ENCODE measurements around the gene FUS. TPM values are rescaled to one million over a fixed set of nuclear protein-coding genes. Genes with fewer than 3 reads are reported as not detected.
"Not testable (repeated sequence)": the region's sequence is repeated elsewhere in the genome, so short reads cannot be mapped to it uniquely, and the experiment has no call there.

The FUS gene
- total RNA-seq, 1 donor from 2014 or later: 224 TPM

GRCh38 chr16:31143011-31143693, 36.8 kb upstream of the FUS start:
- no peak for DNase-seq (ENCODE audit: low spot score)

DNA sequence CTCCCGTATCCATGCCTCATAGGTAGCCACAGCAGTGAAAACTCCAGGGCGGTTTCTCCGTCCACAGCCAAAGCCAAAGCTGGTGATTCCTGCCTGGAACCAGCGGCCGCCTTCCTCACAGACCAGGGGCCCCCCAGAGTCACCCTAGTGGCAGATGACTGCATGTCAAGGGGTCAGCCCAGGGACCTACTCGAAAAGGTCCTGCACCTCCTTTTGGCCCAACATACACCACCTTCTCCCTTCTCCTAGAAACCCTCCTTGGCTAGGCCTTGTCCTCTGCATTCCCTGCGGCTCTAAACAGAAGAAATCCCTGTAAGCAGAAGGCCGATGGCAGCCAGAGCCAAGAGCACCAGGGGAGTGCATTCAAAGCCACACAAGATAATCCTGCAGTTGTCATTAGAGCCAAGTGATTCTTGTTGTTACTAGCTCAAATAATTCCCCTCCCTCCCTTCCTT, 36.2 kb upstream of the FUS start:
- DNase-seq (ENCODE audit: low spot score): no peak

DNA sequence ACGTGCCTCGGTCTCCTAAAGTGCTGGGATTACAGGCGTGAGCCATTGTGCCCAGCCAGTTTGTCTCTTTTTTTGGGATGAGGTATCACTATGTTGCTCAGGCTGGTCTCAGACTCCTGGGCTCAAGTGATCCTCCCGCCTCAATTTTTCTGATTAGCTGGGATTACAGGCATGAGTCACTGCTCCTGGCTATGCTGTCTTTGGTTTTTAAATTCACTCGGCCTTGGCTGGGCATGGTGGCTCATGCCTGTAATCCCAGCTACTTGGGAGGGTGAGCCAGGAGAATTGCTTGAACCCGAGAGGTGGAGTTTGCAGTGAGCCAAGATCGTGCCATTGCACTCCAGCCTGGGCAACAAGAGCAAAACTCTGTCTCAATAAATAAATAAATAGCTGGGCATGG, 35.5 kb upstream of the FUS start:
- DNase-seq (ENCODE audit: low spot score): not testable (repeated sequence)

DNA sequence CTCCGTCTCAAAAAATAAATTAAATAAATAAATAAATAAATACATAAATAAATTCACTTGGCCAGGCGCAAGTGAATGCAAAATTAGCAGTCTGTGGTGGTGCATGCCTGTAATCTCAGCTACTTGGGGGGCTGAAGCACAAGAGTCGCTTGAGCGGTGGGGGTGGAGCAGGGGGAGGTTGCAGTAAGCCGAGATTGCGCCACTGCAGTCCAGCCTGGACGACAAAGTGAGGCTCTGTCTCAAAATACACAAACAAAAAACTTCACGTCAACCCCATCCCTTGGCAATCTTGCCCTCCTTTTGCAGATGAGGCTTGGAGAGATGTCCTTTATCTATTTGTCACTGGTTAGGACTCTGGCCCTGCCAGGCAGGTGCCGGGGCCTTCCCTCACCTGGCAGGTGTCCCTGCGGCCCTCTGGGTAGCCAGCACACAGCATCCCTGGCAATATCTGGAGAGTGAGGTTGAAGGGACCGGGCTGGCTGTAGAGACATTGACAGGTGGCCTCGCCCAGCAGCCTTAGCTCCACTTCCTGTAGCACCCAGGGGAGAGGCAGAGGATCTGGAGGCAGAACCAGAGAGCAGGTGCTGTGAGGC, 34.4 kb upstream of the FUS start:
- no peak for DNase-seq (ENCODE audit: low spot score)

DNA sequence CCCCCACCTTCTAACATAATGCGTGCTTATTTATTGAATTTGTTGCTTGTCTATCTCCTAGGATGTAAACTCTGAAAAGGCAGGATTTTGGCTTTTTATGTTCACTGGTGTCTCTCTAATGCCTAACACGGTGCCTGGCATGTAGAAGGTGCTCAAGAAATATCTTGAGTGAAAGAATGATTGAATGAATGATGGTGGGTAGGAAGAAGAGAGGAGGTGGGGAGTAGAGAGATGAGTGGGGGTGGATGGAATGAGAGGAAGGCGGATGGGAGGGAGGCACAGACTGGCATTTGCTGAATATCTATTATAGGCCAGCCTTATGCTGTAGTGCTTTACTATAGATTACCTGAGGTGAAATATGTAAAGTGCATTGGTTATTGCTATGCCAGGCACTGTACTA, 32.4 kb upstream of the FUS start:
- no peak for DNase-seq (ENCODE audit: low spot score)

- no peak for DNase-seq (ENCODE audit: low spot score)
Observed at GRCh38 chr16:31148281-31148728, 31.6 kb upstream of the FUS start.

DNA sequence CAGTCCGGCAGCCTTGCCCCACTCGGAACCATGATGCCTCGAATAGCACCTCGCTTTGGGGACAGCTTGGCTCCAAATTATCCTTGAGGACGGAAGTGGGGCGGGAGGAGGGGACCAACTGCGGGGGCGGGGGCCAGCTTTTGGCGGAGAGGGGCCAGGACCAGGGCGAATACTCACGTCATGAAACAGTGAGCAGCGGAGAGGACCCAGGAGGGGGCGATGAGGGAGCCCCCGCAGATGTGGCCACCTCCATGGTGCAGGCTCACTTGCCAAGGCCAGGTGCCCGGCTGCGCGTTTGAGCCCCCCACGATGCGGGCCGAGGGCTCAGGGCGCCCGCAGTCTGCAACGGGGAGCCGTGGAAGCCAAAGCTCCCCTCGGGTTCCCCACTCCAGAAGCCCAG, 31.0 kb upstream of the FUS start:
- DNase-seq (ENCODE audit: low spot score): no peak

DNA sequence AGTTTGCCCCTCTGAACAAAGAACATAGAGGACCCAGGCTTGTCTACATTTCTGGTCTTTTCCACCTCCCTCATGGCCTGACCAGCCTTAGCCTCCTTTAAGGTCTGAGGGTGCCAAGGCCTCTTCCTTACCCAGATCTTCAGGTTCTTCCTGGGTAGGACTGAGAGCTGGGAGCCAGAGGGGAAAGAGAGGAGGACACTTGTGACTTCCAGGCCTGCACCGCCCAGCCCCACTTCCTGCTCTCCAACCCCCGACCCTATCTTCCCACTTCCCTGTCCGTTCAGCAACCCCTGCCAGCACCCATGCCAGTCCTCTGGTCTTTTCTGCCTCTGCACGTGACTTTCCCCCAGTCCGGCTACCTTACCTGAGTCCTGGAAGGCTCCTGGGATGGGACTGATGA, 30.6 kb upstream of the FUS start:
- DNase-seq (ENCODE audit: low spot score): no peak

- DNase-seq (ENCODE audit: low spot score): no peak
Observed at GRCh38 chr16:31149894-31150890, 29.7 kb upstream of the FUS start, which contains the start of gene PRSS36. PRSS36 (minus strand) TSS chr16:31150066; CDS start chr16:31150035, 31 bp downstream.

GRCh38 chr16:31150976-31151375, 29.0 kb upstream of the FUS start:
- not testable (repeated sequence) for DNase-seq (ENCODE audit: low spot score)

DNA sequence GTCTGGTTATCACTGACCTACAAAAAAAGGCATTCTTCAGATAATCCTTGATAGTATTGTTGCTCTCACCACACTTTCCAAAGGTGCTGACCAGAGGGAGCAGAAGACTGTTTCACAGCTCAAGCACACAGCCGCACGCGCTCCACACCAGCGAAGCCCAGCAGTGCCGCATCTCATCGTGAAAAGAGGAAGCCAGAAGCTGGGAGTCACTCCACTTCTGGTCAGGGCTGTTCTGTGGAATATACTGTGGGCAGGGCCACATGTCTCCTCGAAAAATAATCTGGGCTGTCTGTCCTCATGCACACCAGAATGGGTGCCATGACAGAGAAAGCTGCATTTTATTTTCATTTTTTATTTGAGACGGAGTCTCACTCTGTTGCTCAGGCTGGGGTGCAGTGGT, 22.8 kb upstream of the FUS start:
- DNase-seq (ENCODE audit: low spot score): no peak

DNA sequence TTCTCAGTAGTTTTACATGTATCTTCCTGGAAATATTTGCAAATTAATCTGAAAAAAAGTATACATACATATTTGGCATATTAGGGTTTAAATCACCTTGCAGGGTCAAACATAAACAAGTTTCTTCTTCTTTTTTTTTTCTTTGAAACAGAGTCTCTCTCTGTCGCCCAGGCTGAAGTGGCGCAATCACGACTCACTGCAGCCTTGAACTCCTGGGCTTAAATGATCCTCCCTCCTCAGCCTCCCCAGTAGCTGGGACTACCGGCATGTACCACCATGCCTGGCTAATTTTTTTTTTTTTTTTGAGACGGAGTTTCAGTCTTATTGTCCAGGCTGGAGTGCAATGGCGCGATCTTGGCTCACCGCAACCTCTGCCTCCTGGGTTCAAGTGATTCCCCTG, 12.6 kb upstream of the FUS start:
- no peak for DNase-seq (ENCODE audit: low spot score)

GRCh38 chr16:31168848-31169247, 11.1 kb upstream of the FUS start:
- DNase-seq (ENCODE audit: low spot score): no peak

GRCh38 chr16:31170048-31170447, 9.9 kb upstream of the FUS start:
- not testable (repeated sequence) for DNase-seq (ENCODE audit: low spot score)

- DNase-seq (ENCODE audit: low spot score): no peak
Observed at GRCh38 chr16:31177136-31177535, 2.8 kb upstream of the FUS start.

DNA sequence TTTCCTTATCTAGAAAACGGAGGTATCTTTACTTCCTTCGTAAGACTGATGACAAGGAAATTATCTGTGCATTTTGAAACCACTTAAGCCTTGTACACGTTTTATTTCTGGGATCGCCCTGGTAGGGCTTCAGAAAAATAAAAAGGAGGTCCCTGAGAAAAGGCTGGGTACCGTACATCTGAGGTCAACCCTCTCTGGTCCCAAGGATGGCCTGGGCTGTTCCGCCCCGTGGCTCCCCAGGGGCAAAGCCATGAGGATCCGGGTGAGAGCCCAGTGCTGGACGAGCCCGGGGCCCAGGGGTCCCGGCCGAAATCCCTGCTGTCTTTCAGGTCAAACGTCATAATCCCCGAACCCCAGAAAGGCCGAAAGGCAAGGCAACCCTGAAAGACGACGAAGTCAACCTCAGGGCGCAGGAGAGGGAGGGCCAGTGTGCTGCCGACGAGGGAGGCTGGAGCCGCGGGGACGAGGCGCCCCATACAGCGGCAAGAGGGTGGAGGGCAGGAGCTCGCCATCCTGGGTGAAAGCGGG, 656 bp upstream of the FUS start:
- no peak for DNase-seq (ENCODE audit: low spot score)

GRCh38 chr16:31181102-31181830, 1.3 kb downstream of the FUS start:
- no peak for DNase-seq (ENCODE audit: low spot score)

- no peak for DNase-seq (ENCODE audit: low spot score)
Observed at GRCh38 chr16:31182391-31182790, 2.5 kb downstream of the FUS start.

DNA sequence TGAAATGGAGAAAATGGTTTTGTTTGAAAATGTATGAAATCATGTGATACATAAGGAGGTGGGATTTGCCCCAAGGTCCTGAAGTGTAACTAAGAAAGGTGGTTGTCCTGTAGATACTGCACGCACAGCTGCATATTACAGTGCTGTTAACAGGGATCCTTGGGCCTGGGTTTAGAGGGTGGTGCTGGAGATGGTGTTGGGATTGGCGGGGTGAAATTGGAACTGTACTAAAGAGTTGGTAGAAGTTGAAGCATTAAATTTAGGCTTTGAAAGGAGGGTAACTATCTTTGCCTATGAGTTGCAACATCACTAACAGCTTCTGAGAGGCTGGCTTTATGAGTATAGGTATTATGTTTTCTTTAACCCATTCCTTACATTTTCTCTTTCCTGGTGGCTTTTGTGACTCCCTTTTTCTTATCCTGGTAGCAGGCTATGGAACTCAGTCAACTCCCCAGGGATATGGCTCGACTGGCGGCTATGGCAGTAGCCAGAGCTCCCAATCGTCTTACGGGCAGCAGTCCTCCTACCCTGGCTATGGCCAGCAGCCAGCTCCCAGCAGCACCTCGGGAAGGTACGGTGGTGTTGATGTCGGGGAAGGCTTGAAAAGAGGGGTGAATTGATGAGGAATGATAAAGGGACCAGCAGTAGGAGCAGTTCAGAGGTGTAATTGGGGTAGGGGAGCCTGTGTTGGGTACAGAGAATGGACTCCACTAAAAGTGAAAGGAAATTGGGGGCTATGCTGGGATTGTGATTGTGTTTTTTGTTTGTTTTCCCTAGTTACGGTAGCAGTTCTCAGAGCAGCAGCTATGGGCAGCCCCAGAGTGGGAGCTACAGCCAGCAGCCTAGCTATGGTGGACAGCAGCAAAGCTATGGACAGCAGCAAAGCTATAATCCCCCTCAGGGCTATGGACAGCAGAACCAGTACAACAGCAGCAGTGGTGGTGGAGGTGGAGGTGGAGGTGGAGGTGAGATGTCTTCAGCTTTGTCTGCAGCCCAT, 3.8 kb downstream of the FUS start:
- DNase-seq (ENCODE audit: low spot score): no peak

GRCh38 chr16:31184888-31185287, 4.9 kb downstream of the FUS start:
- DNase-seq (ENCODE audit: low spot score): no peak

Data from mesenteric fat pad (tissue), 1 donor.